Thyroid gland (tissue), 4 donors: ENCODE measurements around the gene GBP3.

Experiments
- POLR2A ChIP-seq, 2 donors: fragments of 450-650 bp; IDR thresholded peaks; one replicate each; pipeline ENCODE4 v1.6.1; 2017; ENCODE audit warnings: antibody characterized with exemption in 2 of 2, mild to moderate bottlenecking in 2 of 2, moderate library complexity in 1 of 2
- TF ChIP-seq, protein P1 (sequence below), 6 experiments: fragments of 200-600 bp in 3 of 6; fragments of 450-650 bp in 3 of 6; sonication (generic) in 3 of 6; IDR thresholded peaks; one replicate each; pipeline ENCODE4 v1.5.1; 2016 to 2019; ENCODE audit warnings: antibody characterized with exemption in 6 of 6, mild to moderate bottlenecking in 2 of 6, inconsistent platforms in 1 of 6, moderate library complexity in 1 of 6

GRCh38 chr1:89040315-89040626 is 17.6 kb upstream of the GBP3 start:
- TF ChIP-seq, protein P1, sequence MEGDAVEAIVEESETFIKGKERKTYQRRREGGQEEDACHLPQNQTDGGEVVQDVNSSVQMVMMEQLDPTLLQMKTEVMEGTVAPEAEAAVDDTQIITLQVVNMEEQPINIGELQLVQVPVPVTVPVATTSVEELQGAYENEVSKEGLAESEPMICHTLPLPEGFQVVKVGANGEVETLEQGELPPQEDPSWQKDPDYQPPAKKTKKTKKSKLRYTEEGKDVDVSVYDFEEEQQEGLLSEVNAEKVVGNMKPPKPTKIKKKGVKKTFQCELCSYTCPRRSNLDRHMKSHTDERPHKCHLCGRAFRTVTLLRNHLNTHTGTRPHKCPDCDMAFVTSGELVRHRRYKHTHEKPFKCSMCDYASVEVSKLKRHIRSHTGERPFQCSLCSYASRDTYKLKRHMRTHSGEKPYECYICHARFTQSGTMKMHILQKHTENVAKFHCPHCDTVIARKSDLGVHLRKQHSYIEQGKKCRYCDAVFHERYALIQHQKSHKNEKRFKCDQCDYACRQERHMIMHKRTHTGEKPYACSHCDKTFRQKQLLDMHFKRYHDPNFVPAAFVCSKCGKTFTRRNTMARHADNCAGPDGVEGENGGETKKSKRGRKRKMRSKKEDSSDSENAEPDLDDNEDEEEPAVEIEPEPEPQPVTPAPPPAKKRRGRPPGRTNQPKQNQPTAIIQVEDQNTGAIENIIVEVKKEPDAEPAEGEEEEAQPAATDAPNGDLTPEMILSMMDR (IDR thresholded peaks at IDR 0.05) = no peak
- TF ChIP-seq POLR2A (IDR thresholded peaks at IDR 0.05) = no peak
